Endothelial cell of umbilical vein (primary cell): ENCODE measurements around the gene COL21A1. TPM values are rescaled to one million over a fixed set of nuclear protein-coding genes. Genes with fewer than 3 reads are reported as not detected.

Source experiments
- BruUV-seq: library from RNA; stranded (reverse); fragments of 400-500 nt; replicated peaks from 2 replicates; lab custom pipeline; 2021; lab: Mats Ljungman, UMichigan
- CTCF ChIA-PET: fragments of 300-600, 350-600 bp; sonication (Branson Sonifier 250); formaldehyde crosslinking; loops from one replicate; lab custom pipeline; 2021; ENCODE audit warnings: antibody characterized with exemption, inconsistent platforms; lab: Charles Lee
- POLR2A ChIA-PET: fragments of 300-600, 350-600 bp; sonication (Branson Sonifier 250); formaldehyde crosslinking; loops from one replicate; lab custom pipeline; 2021; ENCODE audit warnings: antibody characterized with exemption, inconsistent platforms; lab: Charles Lee
- DNase-seq: peaks from one replicate; pipeline ENCODE4 v3.0.0-alpha.2; 2011; ENCODE audit warnings: low read depth, low spot score
- FAIRE-seq: peaks from 2 replicates; lab custom pipeline; 2011; peaks lifted over from hg19 to GRCh38; lab: Jason Lieb, UNC
- H2AFZ ChIP-seq: 2 replicates; pipeline ENCODE4 v1.6.0; 2012; ENCODE audit warnings: low read depth, low read length, control low read depth, inconsistent platforms
- H3K27ac ChIP-seq: 2 replicates; pipeline ENCODE4 v1.5.1; 2011; ENCODE audit warnings: low read depth, mild to moderate bottlenecking, control low read depth, low read length, moderate library complexity; ENCODE audit not compliant: insufficient read depth
- H3K27me3 ChIP-seq, 2 experiments: 2 replicates each; pipeline versions ENCODE4 v1.6.0 to v1.6.1; 2011; ENCODE audit warnings: low read length in 2 of 2, mixed read lengths in 1 of 2; ENCODE audit not compliant: control insufficient read depth in 2 of 2, insufficient read depth in 2 of 2
- H3K36me3 ChIP-seq, 2 experiments: 2 replicates in 1 of 2; 3 replicates in 1 of 2; pipeline ENCODE4 v1.5.1; 2011; ENCODE audit warnings: low read length in 2 of 2, mild to moderate bottlenecking in 1 of 2, moderate library complexity in 1 of 2; ENCODE audit not compliant: control insufficient read depth in 2 of 2, insufficient read depth in 2 of 2; ENCODE audit errors: extremely low read depth in 1 of 2
- H3K4me1 ChIP-seq: 3 replicates; pipeline ENCODE4 v1.5.1; 2011; ENCODE audit warnings: mild to moderate bottlenecking, low read length; ENCODE audit not compliant: control insufficient read depth, insufficient read depth; ENCODE audit errors: extremely low read depth
- H3K4me2 ChIP-seq: 2 replicates; pipeline ENCODE4 v1.6.1; 2011; ENCODE audit warnings: low read length, control low read depth, mixed read lengths; ENCODE audit not compliant: insufficient read depth
- H3K4me3 ChIP-seq, 3 experiments: fragments of 200-600 bp in 1 of 3; sonication (generic), shearing (Covaris generic) in 1 of 3; replicated peaks in 1 of 3; 2 replicates each; pipeline ENCODE4 v1.5.1; 2011 to 2016; ENCODE audit warnings: control low read depth in 3 of 3, low read length in 3 of 3, mild to moderate bottlenecking in 2 of 3, inconsistent platforms in 1 of 3, low read depth in 1 of 3, moderate library complexity in 1 of 3; ENCODE audit not compliant: insufficient read depth in 1 of 3
- H3K79me2 ChIP-seq: 2 replicates; pipeline ENCODE4 v1.6.0; 2012; ENCODE audit warnings: low read length, inconsistent platforms; ENCODE audit not compliant: control insufficient read depth, insufficient read depth
- H3K9ac ChIP-seq: replicated peaks from 2 replicates; pipeline ENCODE3; 2011; ENCODE audit warnings: low read length, control low read depth; ENCODE audit not compliant: insufficient read depth; ENCODE audit errors: extremely low read depth
- H3K9me1 ChIP-seq: replicated peaks from 3 replicates; pipeline ENCODE4 v1.6.0; 2011; ENCODE audit warnings: mild to moderate bottlenecking, low read length; ENCODE audit not compliant: control insufficient read depth, insufficient read depth; ENCODE audit errors: extremely low read depth
- H3K9me3 ChIP-seq: replicated peaks from 2 replicates; pipeline ENCODE4 v1.5.1; 2012; ENCODE audit warnings: low read length, inconsistent platforms; ENCODE audit not compliant: control insufficient read depth, insufficient read depth
- H4K20me1 ChIP-seq: replicated peaks from 2 replicates; pipeline ENCODE3; 2011; ENCODE audit warnings: mild to moderate bottlenecking, low read length; ENCODE audit not compliant: control insufficient read depth, insufficient read depth; ENCODE audit errors: extremely low read depth
- CTCF ChIP-seq, 2 donors: IDR thresholded peaks; 1 replicate in 1 of 2; 2 replicates in 1 of 2; pipeline ENCODE4 v1.5.1; 2011; ENCODE audit warnings: low read length in 2 of 2, mild to moderate bottlenecking in 2 of 2, moderate library complexity in 2 of 2, control low read depth in 1 of 2, inconsistent platforms in 1 of 2, low read depth in 1 of 2; ENCODE audit not compliant: insufficient read depth in 1 of 2; ENCODE audit errors: extremely low read depth in 1 of 2
- FOS ChIP-seq: IDR thresholded peaks from 2 replicates; pipeline ENCODE4 v1.6.1; 2011; ENCODE audit warnings: mild to moderate bottlenecking, low read length, moderate library complexity, borderline replicate concordance; ENCODE audit not compliant: insufficient read depth
- GATA2 ChIP-seq: IDR thresholded peaks from 2 replicates; pipeline ENCODE4 v1.7.0; 2011; ENCODE audit warnings: low read depth, mild to moderate bottlenecking, moderate library complexity, mixed read lengths, low read length; ENCODE audit not compliant: insufficient read length, insufficient read depth
- JUN ChIP-seq: IDR thresholded peaks from 2 replicates; pipeline ENCODE4 v1.6.1; 2011; ENCODE audit warnings: borderline replicate concordance, low read depth; ENCODE audit not compliant: insufficient read length, insufficient read depth
- MYC ChIP-seq: IDR thresholded peaks from one replicate; pipeline ENCODE4 v1.6.1; 2011; ENCODE audit warnings: mild to moderate bottlenecking, low read depth, low read length
- POLR2AphosphoS5 ChIP-seq: IDR thresholded peaks from 2 replicates; pipeline ENCODE4 v1.6.1; 2012; ENCODE audit warnings: low read depth, mild to moderate bottlenecking, control low read depth, low read length, moderate library complexity; ENCODE audit not compliant: insufficient read depth
- dilution Hi-C: fragments of 300-500 bp; cut with MboI; formaldehyde crosslinking; loops from one replicate; pipeline ENCODE4 v1.15.0; 2019; ENCODE audit warnings: low sequenced_read_pairs; ENCODE audit not compliant: extremely low pct_ligation_motif_present
- intact Hi-C: fragments of 100-400 bp; cut with micrococcal nuclease; formaldehyde crosslinking; loops from one replicate; pipeline ENCODE4 v1.10.0; 2022
- polyA plus RNA-seq, 4 experiments: library from polyadenylated mRNA; depleted of rRNA in 3 of 4; stranded (reverse) in 3 of 4; unstranded in 1 of 4; fragments of >200 nt; gene quantifications; 2 replicates each; pipeline versions ENCODE4 v1.2.1 to v1.2.3, GENCODE V29; 2011 to 2012; ENCODE audit warnings: missing spikeins in 1 of 4
- total RNA-seq: library from RNA; stranded (reverse); gene quantifications from 2 replicates; pipeline ENCODE4 v1.2.3, GENCODE V29; 2021

COL21A1 gene
- total and polyA plus RNA-seq, 2 donors (not counting 3 experiments of a cell fraction or from before 2014, with no cell fraction given), result 0.22 to 1.4 TPM

- Histone ChIP-seq H2AFZ (no peak overlapping the region), H4K20me1 (no peaks in the 10 kb centered on the region), H3K4me2 (no peak overlapping the region), H3K9ac (no peak overlapping the region), H3K79me2 (no peaks in the 10 kb centered on the region), H3K9me1 (no peaks in the 10 kb centered on the region), H3K4me1 (peaks cover 7% of the 10 kb centered on the region), H3K9me3 (no peaks in the 10 kb centered on the region), H3K4me3 (no peak overlapping the region), H3K27me3 (no peaks in the 10 kb centered on the region), H3K36me3 (no peaks in the 10 kb centered on the region), H3K27ac (no peak overlapping the region)
- dilution Hi-C loops (no loop called here), intact Hi-C loops (loop anchor here (5.0 kb wide), 2 partner anchors 146 to 1001 kb away; no protein-coding TSS in a partner anchor)
- FAIRE-seq, result no peak
- no peak for DNase-seq
- ChIA-PET CTCF (interaction anchor here (1.2 to 3.9 kb wide), 9 partner anchors 42 to 1017 kb away, joined by 3 to 97 read pairs (median 15); no protein-coding TSS in a partner anchor), POLR2A (no interaction called here)
- no TSS peak for BruUV-seq
- TF ChIP-seq JUN, result no peak
- TF ChIP-seq CTCF (IDR thresholded peaks at IDR 0.05; ENCODE audit: extremely low read depth in 1 of 2, insufficient read depth in 1 of 2, low read depth in 1 of 2, low read length in 2 of 2), result no peak
- TF ChIP-seq MYC, result no peak
- no peak for TF ChIP-seq FOS
- no peak for TF ChIP-seq GATA2
- TF ChIP-seq POLR2AphosphoS5, result no peak
Measured at GRCh38 chr6:56293781-56294180, 46.4 kb upstream of the COL21A1 start.
